HG03378 (cell line): Measurements from ENCODE around the gene RUFY3.
A peak's percentile ranks its signal among the peaks of the same experiment; 100 is the strongest.
"Not testable (repeated sequence)": the region's sequence is repeated elsewhere in the genome, so short reads cannot be mapped to it uniquely, and the experiment has no call there.

ENCODE experiments used
- ATAC-seq: cut with Tn5 transposase; IDR thresholded peaks from one replicate; pipeline ENCODE4 v1.9.1; 2021; ENCODE audit warnings: mild to moderate bottlenecking, moderate library complexity; ENCODE audit not compliant: unreplicated experiment

Gene RUFY3

GRCh38 chr4:70734971-70735370 is 13.2 kb downstream of the RUFY3 start:
- peak; percentile 3 for ATAC-seq

GRCh38 chr4:70735915-70736314 is 14.2 kb downstream of the RUFY3 start:
- not testable (repeated sequence) for ATAC-seq

DNA sequence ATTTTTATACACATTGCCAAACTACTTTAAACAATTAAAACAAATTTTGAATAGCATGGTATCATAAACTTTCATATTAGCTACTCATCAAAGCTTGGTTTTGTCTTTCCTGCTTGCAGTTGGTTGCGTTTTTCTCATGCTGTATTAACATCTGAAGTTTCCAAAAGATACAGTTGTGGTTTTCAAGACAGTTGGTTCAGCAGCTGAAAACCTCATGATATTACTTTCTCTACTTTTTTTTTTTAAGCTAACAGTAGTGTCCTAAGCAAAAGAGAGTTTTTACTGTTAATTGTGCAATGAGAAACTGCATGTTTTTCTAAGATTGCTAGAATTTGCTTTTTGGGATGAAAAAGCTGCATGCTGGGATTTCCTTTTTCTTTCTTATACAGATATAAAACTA is 15.2 kb downstream of the RUFY3 start:
- no peak for ATAC-seq

DNA sequence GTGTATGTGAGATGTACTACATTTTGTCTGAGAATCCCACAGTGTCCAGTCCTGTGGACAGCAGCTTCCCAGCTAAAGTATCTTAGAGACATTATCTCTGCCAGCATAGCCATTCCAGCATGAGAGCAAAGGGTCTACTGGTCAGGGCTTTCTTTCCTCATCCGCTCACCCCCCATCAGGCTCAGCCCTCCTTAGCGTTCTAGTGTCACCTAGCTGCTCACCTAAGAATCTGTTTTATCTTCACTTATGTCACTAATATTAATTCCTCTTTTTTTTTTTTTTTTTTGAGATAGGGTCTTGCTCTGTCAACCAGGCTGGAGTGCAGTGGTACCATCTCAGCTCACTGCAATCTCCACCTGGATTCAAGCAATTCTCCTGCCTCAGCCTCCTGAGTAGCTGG is 15.6 kb downstream of the RUFY3 start:
- ATAC-seq, result no peak

DNA sequence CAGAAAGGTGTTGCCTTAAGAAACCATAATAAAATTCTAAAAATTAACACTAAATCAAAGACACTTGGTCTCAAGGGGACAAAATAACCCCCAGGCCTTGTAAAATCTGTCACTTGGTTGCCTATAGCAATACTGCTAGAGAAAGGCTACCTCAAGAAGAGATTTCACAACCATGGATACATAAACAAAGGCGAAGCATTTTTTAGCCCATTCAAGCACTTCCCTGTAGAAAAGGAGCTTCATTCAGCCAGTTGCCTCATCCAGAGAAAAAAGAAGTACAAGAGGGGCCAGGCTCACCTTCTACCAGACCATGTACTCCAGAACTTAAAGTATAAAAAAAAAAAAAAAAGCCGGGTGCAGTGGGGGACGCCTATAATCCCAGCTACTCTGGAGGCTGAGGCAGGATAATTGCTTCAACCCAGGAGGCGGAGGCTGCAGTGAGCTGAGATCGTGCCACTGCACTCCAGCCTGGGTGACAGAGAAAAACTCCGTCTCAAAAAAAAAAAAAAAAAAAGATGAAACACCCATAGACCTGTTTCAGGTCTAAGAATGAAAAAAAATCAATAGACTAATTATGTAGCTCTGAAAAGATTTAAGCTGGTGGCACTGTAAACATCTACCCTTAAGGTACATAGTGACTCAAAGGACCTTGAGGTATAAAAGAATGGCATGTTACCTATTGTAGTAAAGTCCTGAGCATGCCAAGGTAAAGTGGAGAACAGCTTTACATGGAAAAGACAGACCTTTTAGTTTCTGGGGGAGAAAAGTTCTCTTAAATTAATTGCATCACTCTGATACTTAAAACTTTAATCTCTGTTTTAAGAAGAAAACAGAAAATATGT is 18.0 kb downstream of the RUFY3 start:
- no peak for ATAC-seq

DNA sequence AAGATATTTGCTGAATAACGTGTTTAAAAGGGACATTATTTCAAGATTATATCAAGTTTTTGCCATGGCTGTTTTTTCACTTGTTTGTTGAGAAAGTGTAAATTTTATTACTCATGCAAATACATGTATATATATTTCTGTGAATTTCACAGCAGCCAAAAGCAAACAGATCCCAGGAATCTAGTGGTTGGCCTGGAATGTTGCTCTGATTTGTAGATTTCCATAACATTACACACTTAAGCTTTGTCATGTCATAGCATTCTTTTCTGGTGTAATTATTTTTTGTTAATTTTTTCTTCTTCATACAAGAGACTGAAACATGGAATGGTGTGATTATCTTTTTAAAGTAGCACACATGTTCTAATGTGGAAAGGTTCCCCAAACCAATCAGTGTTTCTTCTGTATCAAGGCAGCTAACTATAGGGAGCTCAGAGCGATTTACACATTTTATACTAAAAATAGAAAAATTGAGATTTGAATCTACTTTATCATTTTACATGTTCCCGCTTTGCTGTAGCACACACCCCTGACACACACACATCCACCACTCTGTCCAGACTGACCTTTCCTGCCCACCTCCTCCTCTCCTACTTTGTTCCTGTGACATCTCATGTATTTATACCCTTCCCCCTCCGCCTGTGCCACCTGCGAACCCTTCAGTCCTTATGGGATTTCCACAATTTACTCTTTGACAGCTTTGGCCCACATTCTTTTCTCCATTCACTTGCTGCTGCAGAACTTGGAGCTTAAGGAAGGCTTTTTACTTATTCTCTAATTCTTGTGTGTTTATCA is 20.3 kb downstream of the RUFY3 start:
- no peak for ATAC-seq

- ATAC-seq, result no peak
Observed at GRCh38 chr4:70743731-70744130, 22.0 kb downstream of the RUFY3 start.

DNA sequence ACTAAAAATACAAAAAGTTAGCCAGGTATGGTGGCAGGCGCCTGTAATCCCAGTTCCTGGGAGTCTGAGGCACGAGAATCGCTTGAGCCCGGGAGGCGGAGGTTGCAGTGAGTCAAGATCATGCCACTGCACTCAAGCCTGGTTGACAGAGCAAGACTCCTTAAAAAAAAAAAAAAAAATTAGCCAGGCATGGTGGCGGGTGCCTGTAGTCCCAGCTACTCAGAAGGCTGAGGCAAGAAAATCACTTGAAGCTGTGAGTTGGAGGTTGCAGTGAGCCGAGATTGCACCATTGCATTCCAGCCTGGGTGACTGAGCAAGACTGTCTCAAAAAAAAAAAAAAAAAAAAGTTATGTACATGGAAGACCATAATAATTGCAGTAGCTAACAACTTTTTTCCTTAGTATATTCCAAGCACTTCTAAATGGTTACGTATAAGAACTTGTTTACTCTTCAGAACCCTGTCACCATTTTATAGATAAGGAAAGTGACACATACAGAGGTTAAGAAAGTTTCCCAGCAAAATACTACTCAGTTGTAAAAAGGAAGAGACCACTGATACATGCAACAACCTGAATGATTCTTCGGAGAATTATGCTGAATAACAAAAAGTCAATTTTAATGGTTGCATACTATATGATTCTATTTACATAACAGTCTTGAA is 24.5 kb downstream of the RUFY3 start:
- ATAC-seq, result no peak

- ATAC-seq, result no peak
Observed at GRCh38 chr4:70747874-70748273, 26.1 kb downstream of the RUFY3 start.

DNA sequence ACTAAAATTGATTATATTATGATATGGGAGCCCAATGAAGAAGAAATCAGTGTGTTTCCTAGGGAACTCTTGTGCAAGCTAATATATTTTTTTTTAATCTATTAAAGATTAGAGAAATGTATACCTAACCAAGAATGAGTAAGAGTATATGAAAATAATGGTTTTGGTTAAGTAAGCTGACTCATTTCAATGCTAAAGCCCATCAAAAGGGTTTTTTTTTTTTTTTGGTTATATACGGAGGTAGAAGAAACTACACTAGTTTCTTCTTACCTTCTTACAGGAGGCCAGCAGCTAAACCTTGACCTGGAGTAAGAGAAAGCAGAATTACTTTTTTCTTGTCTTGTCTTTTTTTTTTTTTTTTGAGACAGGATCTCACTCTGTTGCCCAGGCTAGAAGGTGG is 27.5 kb downstream of the RUFY3 start:
- peak; percentile 93 for ATAC-seq

DNA sequence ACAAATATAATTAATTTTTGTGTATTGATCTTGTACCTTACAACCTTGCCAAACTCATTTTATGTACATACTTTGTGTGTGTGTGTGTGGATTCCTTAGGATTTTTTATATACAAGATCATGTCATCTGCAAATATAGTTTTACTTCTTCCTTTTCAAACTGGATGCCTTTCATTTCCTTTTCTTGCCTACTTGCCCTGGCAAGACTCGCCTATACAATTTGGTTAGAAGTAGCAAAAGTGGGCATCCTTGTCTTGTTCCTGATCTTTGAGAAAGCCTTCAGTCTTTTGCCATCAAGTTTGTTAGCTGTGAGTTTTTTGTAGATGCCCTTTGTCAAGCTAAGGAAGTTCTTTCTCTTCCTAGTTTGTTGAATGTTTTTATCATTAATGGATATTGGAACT is 30.5 kb downstream of the RUFY3 start:
- no peak for ATAC-seq

DNA sequence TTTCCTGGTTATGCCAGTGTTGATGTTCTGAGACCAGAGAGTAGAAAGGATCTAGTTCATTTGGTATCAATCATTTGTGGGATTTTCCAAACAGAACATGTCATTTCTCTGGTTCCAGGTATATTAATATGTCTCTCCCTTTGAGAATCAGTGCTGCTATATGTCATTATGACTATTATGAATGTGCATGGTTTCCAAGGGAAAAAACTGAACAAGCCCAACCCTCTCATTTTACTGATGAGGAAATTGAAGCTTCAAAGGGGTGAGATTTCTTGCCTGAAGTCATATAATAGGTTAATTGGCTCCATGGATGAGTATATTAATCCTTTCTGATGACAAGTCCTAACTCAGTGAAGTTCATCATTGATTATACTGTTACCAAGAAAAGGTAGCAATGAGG is 31.9 kb downstream of the RUFY3 start:
- ATAC-seq, result no peak

- ATAC-seq, result peak; percentile 87
Observed at GRCh38 chr4:70754470-70754869, 32.7 kb downstream of the RUFY3 start.

GRCh38 chr4:70754990-70755688 is 33.4 kb downstream of the RUFY3 start:
- peak; percentile 59 for ATAC-seq

- no peak for ATAC-seq
Observed at GRCh38 chr4:70759126-70759525, 37.4 kb downstream of the RUFY3 start.

DNA sequence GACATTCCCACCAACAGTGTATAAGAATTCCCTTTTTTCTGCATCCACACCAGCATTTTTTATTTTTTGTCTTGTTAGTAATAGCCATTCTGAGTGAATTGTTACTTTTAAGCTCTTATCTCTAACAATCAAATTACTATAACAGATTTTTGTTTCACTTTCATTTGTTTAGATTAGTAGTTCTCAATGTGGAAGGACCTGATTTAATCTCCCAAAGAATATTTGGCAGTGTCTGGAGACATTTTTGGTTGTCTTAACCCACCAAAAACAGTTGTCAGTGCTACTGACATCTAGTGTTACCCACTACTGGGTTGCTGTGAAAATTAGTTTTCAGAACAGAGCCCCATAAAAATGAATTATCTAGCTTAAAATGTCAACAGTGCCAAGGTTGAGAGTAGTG is 37.9 kb downstream of the RUFY3 start:
- no peak for ATAC-seq

DNA sequence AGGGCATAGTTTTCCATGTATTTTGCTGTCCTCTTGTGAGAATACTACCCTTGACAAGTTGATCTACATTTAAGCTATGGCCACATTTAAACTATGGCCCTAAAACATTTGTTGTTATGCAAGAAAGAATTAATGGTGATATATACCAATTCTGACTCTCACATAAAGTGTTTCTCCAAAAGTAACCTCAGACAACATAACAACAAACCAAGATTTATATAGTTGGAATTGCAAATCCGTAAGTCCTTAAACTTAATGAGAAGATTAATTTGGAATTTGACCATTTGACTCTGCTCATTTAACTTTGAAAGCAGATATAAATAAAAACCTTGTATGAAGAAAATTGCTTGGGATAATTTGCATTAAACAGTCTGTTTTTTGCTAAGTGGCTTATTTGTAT is 38.9 kb downstream of the RUFY3 start:
- no peak for ATAC-seq

- ATAC-seq, result no peak
Observed at GRCh38 chr4:70761276-70761816, 39.6 kb downstream of the RUFY3 start.

GRCh38 chr4:70765368-70765767 is 43.6 kb downstream of the RUFY3 start:
- ATAC-seq, result no peak

- no peak for ATAC-seq
Observed at GRCh38 chr4:70768301-70768948, 46.7 kb downstream of the RUFY3 start.
